NCI-H524 treated with DMSO at 0.1 percent for 48 hours (cell line): Measurements from ENCODE around the gene CAPN14.

Experiments
- DNase-seq: peaks from one replicate; lab custom pipeline; 2025; lab: John Stamatoyannopoulos, UW

Gene CAPN14

DNA sequence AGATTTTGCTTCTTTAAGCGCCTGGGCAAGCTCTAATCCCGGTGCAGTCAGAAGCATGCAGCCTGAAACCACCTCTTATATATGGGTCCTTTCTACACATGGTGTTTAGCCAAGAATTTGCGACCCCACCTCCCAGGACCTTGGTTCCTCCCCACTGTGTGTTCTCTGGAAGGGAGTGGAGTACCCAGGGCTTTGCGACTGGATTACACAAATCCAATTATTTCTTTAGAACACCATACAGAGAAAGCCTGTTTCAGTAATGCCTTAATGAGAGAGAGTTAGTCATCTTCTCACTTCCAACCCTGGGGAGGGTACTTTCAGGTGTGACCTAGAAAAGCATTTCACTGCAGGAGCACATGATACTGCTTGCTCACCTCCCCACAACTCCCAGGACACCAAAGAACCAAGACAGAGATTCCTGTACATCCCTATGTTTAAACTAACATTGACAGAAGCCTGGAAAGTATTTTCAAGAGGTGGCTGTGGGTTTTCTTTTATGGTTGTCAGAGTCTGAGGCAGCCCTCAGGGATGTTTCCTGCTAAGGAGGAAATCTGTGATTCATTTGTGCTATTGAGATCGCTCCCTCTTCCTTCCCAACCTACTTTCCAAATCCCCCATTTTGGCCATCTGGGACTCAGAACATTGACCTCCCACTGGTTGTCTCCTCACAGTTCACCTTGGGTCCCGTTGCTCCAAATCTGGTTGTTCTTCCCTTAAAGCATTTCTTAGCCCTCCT lies at the start of gene CAPN14:
Gene CAPN14, minus strand, starts transcription at position 51 of the 736 bp plus-strand sequence. CDS start 12,068 bp downstream, outside the sequence.
- no peak for DNase-seq

DNA sequence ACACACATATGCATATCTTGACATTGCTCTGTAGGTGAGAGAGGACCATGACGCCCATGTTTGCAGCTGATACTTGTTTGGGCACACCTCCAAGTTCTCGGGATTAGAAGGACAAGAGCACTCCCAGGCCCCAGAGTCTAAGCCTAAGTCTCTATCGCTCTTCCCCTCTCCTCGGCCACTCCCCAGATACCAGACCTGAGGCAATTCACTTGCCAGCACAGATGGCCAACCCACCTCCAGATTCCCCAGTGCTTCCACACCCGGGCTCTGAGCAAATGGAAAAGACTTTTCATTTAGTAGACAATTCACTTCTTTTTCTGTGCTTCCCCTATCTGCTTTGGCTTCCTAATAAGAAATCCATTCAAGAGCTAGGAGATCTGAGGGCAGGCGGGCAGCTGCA lies 49.5 kb upstream of the CAPN14 start:
- DNase-seq, result peak; percentile 89

- DNase-seq, result no peak
Measured at GRCh38 chr2:31265234-31265633, 47.9 kb upstream of the CAPN14 start.

- DNase-seq, result no peak
Measured at GRCh38 chr2:31263636-31264190, 46.4 kb upstream of the CAPN14 start.

GRCh38 chr2:31260870-31261269 lies 43.6 kb upstream of the CAPN14 start:
- no peak for DNase-seq

DNA sequence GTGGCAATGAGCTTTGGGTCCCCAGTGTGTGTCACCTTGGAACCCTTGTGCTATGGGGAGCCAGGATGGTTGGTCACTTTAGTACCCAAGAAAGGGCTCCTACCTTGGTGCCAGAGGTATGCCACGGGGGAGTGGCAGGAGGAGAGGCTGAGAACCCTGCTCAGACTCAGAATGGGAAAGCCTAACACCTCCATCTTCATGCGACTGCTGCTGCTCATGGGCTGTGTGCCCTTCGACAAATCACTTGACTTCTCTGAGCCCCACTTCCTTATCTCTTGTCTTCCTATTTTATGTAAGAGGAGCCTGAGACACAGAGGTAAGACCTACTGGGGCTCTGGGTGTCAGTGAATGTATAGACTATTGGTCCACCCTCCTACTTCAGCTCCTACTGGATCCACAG lies 41.8 kb upstream of the CAPN14 start:
- DNase-seq, result no peak

GRCh38 chr2:31258351-31258750 lies 41.0 kb upstream of the CAPN14 start:
- no peak for DNase-seq

GRCh38 chr2:31256611-31257382 lies 39.5 kb upstream of the CAPN14 start:
- DNase-seq, result no peak

DNA sequence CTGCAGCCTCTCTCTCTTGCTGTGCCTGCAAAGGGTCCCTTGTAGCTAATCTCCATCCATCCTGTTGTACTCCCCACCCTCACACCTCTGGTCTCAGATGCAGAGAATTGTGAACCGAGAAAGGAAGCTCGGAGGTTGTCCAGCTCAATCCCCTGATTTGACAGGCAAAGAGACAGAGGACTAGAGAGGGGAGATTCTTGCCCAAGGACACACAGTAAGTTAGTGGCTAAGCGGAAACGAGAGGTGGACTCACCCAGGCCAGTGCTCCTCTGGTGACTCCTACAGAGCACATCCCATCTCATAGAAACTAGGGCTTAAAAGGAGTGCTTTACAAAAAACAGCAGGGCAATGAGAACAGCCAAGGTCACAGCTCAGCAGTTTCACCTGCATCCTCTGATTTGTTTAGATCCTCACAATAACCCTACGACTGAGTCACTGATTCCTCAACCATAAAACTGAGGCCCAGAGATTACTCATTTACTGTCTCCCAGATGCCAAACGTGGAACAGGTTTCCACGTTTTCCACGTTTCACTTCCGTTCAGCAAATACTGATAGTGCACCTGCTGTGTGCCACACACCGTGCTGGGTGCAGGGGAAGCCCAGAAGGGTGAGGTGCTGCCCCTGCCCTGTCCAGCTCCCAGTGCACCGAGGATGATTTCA lies 38.7 kb upstream of the CAPN14 start:
- DNase-seq, result no peak

DNA sequence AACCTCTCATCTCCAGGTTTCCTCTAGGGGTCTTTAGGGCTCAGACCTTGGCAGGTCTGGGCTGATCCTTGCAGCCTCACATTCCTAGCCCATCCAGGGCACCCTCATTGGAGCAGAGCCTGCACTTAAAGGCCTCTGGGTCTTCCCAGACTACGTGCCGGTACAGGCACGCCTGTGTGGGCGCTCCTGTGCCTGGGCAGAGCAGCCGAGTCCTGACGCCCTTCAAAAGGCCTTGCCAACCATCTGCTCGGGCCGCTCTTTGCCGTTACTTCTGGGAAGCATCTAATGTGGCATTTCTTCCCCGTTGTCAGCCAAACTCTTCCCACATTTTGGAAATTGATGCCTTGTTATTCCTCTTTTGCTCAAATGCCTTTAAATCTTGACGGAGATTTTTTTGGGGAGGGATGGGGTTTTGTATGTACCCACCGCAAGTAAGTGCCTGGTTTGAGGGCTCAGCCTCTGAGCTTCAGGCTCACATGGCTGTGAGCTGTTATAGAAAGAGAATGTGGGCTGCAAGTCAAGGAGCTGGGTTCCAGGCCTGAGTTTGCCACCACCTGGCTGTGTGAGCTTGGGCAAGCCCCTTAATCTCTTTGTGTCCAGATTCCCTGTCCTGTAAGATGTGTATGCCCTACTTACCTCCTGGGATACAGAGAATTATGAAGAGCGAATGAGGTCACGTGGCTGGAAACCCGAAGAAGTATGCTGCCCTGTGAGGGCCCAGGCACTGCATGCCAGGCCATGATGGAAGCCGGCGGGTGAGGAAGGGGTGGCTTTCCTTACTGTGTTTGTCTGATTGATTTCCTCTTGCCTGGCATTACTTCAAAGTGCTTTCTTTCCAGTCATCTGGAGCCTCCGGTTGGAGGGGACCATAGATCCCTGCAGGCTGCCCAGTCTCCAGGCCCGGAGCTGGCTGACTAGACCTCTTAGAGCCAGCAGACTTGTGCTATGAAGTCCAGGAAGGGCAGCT lies 37.2 kb upstream of the CAPN14 start:
- DNase-seq, result no peak

GRCh38 chr2:31253356-31254131 lies 36.2 kb upstream of the CAPN14 start:
- DNase-seq, result no peak

DNA sequence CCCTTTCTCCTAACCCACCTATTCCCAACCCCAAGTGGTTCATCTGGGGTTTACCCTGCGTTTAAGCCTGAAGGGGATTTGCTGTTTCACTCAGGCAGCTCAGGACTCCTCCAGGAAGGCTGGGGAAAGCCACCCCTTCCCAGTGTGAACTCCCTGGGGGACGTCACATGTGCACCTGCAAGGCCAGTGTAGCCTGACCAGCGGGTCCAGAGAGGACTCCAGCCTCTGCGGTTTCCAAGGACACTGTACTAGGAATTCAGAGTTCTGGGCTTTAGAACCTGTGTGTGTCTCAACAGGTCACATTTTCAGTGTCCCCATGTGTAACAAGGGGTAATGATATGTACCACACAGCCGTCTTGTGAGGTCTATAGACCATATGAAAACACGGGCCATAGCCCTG lies 34.5 kb upstream of the CAPN14 start:
- no peak for DNase-seq

- DNase-seq, result no peak
Measured at GRCh38 chr2:31251018-31251417, 33.7 kb upstream of the CAPN14 start.

DNA sequence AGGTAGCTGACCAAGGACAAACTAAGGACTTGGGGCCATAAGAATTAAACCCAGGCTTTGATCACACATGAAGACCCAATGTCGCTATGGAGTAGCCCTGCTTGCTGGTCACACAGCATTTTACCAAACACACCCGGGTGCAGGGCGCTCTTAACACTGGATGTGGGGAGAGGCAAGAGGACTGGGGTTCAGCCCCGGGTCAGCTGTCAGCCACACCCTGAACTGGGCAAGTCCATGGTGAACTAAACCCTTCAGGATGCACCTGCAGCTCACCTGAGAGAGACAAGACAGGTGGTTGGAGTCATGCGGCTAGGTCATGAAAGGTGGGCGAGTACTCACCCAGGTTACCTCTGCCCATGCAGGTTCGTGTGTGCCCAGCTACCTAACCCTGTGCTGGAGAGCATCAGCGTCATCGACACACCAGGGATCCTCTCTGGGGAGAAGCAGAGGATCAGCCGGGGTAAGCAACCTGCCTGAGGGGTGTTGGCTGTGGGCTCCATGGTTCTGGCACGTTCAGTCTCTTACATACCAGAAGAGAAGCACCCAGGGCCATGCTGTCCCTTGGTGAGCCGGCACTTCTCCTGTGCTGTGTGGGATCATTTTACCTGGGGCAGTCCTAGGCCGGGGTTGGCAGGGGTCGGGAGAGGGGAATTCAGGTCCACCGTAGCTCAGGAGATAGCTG lies 31.8 kb upstream of the CAPN14 start:
- DNase-seq, result no peak

DNA sequence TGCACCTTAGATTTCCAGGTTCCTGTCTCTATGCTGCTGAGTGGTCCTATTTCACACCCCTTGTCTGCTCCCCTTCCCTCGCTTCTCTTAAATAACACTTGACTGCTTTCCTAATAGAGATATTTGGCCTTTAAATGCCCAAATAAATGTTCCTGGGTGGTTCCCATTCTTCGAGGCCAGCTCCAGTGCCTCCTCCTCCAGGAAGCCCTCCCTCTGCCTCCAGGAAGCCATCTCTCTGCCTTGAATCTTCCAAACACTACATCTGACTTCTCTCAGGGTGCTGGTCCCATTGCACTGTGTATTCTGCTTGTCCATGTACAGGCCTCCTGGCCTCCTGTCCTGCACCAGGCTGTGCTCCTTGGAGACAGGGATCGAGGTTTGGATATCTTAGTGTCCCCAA lies 30.8 kb upstream of the CAPN14 start:
- DNase-seq, result no peak

- DNase-seq, result no peak
Measured at GRCh38 chr2:31247711-31248110, 30.4 kb upstream of the CAPN14 start.

DNA sequence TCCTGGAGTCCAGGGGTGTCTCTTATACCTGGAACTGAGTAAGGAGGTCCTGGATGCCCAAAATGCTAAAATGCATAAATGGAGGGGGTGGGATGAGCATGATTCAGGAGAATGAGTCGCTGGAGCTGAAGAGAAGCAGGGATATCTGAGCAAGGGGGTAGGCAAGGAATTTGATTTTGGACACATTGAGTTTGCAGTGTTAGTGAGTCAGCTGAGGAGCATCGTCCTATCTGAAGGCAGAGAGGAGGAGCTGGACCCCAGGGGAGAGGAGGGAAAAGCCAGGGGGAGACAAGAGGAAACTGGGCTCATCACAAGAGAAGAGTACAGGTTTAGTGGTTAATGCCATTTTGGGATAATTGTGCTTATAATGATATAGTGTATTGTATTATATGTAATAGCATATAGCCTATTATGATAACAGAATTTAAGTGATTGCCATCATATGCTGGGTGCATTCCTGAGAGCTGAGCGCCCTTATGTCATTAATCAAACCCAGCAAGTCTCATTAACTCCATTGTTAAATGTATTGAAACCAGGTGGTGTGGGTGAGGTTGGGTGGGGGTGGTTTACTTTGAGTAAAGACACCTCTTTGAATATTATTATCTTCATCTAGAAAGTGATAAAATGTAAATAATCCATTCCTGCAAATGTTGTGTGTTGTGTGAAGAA lies 29.0 kb upstream of the CAPN14 start:
- no peak for DNase-seq

DNA sequence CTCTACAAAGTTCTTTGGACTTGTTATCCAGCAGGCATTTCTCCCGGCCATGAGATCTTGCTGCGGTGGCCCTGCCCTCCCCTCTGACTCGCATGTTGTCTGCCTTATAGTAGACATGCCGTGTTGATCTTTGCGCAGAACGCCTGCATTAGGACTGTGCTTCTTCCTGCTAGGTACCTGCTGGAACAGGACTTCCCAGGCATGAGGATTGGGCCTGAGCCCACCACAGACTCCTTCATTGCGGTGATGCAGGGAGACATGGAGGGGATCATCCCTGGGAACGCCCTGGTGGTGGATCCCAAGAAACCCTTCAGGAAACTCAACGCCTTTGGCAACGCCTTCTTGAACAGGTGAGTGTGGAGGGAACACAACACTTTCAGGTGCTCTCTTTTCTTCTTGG lies 26.8 kb upstream of the CAPN14 start:
- DNase-seq, result no peak

- no peak for DNase-seq
Measured at GRCh38 chr2:31243053-31243452, 25.7 kb upstream of the CAPN14 start.
